A549 (cell line): ENCODE data around the gene ZNRF3.

Experiments used
- CTCF ChIP-seq: fragments of >200 bp; sonication (Bioruptor Twin); formaldehyde crosslinking; IDR thresholded peaks from 3 replicates; pipeline ENCODE4 v1.5.1; 2016
- ELK1 ChIP-seq: fragments of 150-350 bp; IDR thresholded peaks from 2 replicates; pipeline ENCODE4 v1.6.1; 2014; ENCODE audit warnings: low read depth, mild to moderate bottlenecking, low read length
- EP300 ChIP-seq, 2 experiments: fragments of >200 bp; sonication (Bioruptor Twin); formaldehyde crosslinking; IDR thresholded peaks; 2 replicates in 1 of 2; 3 replicates in 1 of 2; pipeline ENCODE4 v1.6.1; 2016 to 2017

- TF ChIP-seq EP300 (IDR thresholded peaks at IDR 0.05) (no peak), CTCF (no peak), ELK1 (no peak)
These were observed 95.8 kb downstream of the ZNRF3 start for GRCh38 chr22:28978863-28979796.
